GM12878 (cell line): ENCODE data around the gene TPBGL. TPM values are rescaled to one million over a fixed set of nuclear protein-coding genes. Genes with fewer than 3 reads are reported as not detected.

Source experiments
- ATAC-seq: fragments of 200-7000 bp; cut with Tn5 transposase; 3 replicates; pipeline ENCODE4 v1.9.1; 2020; ENCODE audit warnings: mild to moderate bottlenecking, moderate library complexity
- BruUV-seq: library from RNA; stranded (reverse); fragments of 400-500 nt; replicated peaks from 2 replicates; lab custom pipeline; 2021; lab: Mats Ljungman, UMichigan
- CTCF ChIA-PET: fragments of 300-600 bp; sonication (Branson Sonifier 250); formaldehyde crosslinking; extraction: SDS; loops from one replicate; lab custom pipeline; 2021; ENCODE audit warnings: inconsistent platforms; lab: Yijun Ruan, JAX
- POLR2A ChIA-PET: fragments of 350-600 bp; formaldehyde crosslinking; extraction: SDS; loops from one replicate; lab custom pipeline; 2021; ENCODE audit warnings: inconsistent platforms; lab: Charles Lee
- RAD21 ChIA-PET: fragments of 300-600 bp; sonication (Branson Sonifier 250); formaldehyde crosslinking; loops from one replicate; lab custom pipeline; 2023; ENCODE audit warnings: antibody characterized with exemption; ENCODE audit not compliant: unreplicated experiment; lab: Charles Lee
- SMC1A ChIA-PET: fragments of 300-600 bp; sonication (Branson Sonifier 250); formaldehyde crosslinking; loops from one replicate; lab custom pipeline; 2023; ENCODE audit not compliant: unreplicated experiment, uncharacterized antibody; lab: Charles Lee
- DNase-seq: peaks from one replicate; pipeline ENCODE4 v3.0.0-alpha.2; 2011; ENCODE audit warnings: low read depth, low spot score
- FAIRE-seq: peaks from 3 replicates; lab custom pipeline; 2011; peaks lifted over from hg19 to GRCh38; lab: Jason Lieb, UNC
- H2AFZ ChIP-seq: 2 replicates; pipeline ENCODE4 v1.6.0; 2011; ENCODE audit warnings: low read depth, low read length, control low read depth; ENCODE audit not compliant: control insufficient read depth
- H3K27ac ChIP-seq: 2 replicates; pipeline ENCODE4 v1.5.1; 2011; ENCODE audit warnings: control low read depth; ENCODE audit not compliant: control insufficient read depth, insufficient read depth
- H3K27me3 ChIP-seq, 2 experiments: replicated peaks in 1 of 2; 2 replicates each; pipeline versions ENCODE4 v1.6.0 to v1.6.1; 2011; ENCODE audit warnings: low read length in 1 of 2; ENCODE audit not compliant: control insufficient read depth in 2 of 2, insufficient read depth in 2 of 2
- H3K36me3 ChIP-seq, 2 experiments: 2 replicates each; pipeline ENCODE4 v1.5.1; 2011; ENCODE audit warnings: low read length in 1 of 2; ENCODE audit not compliant: control insufficient read depth in 2 of 2, insufficient read depth in 2 of 2
- H3K4me1 ChIP-seq: 2 replicates; pipeline ENCODE4 v1.6.1; 2011; ENCODE audit warnings: mild to moderate bottlenecking, low read length, moderate library complexity, mixed read lengths; ENCODE audit not compliant: control insufficient read depth, insufficient read depth
- H3K4me2 ChIP-seq: 2 replicates; pipeline ENCODE4 v1.6.0; 2011; ENCODE audit warnings: control low read depth; ENCODE audit not compliant: control insufficient read depth, insufficient read depth
- H3K4me3 ChIP-seq: fragments of 200-600 bp; sonication (generic); 2 replicates; pipeline ENCODE4 v1.5.1; 2016
- H3K79me2 ChIP-seq: 2 replicates; pipeline ENCODE4 v1.6.0; 2011; ENCODE audit warnings: low read length; ENCODE audit not compliant: control insufficient read depth, insufficient read depth
- H3K9ac ChIP-seq: 2 replicates; pipeline ENCODE4 v1.8.0; 2011; ENCODE audit warnings: low read length, control low read depth, mixed read lengths; ENCODE audit not compliant: control insufficient read depth, insufficient read depth
- H3K9me3 ChIP-seq: replicated peaks from 3 replicates; pipeline ENCODE4 v1.5.1; 2011; ENCODE audit warnings: mild to moderate bottlenecking, low read length; ENCODE audit not compliant: control insufficient read depth, insufficient read depth
- H4K20me1 ChIP-seq: 2 replicates; pipeline ENCODE4 v1.6.0; 2011; ENCODE audit not compliant: control insufficient read depth, insufficient read depth
- CBX5 ChIP-seq: sonication (generic); IDR thresholded peaks from 2 replicates; pipeline ENCODE4 v1.6.1; 2016; ENCODE audit warnings: low read depth, moderate library complexity, mild to moderate bottlenecking, inconsistent platforms
- CEBPB ChIP-seq, 2 experiments: fragments of 150-350 bp in 1 of 2; IDR thresholded peaks; 2 replicates each; pipeline ENCODE4 v1.6.1; 2012 to 2014; ENCODE audit warnings: low read depth in 2 of 2, low read length in 2 of 2, borderline replicate concordance in 1 of 2, inconsistent platforms in 1 of 2
- CREB1 ChIP-seq: IDR thresholded peaks from 2 replicates; pipeline ENCODE4 v1.6.1; 2012; ENCODE audit warnings: low read depth, mild to moderate bottlenecking, inconsistent platforms
- E2F4 ChIP-seq: IDR thresholded peaks from 2 replicates; pipeline ENCODE4 v1.6.1; 2012; ENCODE audit warnings: low read depth, low read length, improper control_type of control experiment
- HCFC1 ChIP-seq: fragments of 150-350 bp; IDR thresholded peaks from 2 replicates; pipeline ENCODE4 v1.6.1; 2014; ENCODE audit warnings: low read length
- POU2F2 ChIP-seq: IDR thresholded peaks from 3 replicates; pipeline ENCODE4 v1.6.1; 2011; ENCODE audit warnings: low read depth, mild to moderate bottlenecking, low read length, borderline replicate concordance
- RAD51 ChIP-seq: fragments of 450-650 bp; IDR thresholded peaks from 2 replicates; pipeline ENCODE4 v1.6.1; 2016; ENCODE audit warnings: moderate library complexity, mild to moderate bottlenecking, inconsistent platforms
- SKIL ChIP-seq: fragments of 450-650 bp; IDR thresholded peaks from 2 replicates; pipeline ENCODE4 v1.6.1; 2017; ENCODE audit warnings: mild to moderate bottlenecking, low read depth, inconsistent platforms; ENCODE audit not compliant: poor library complexity, severe bottlenecking
- ZNF217 ChIP-seq: fragments of 450-650 bp; IDR thresholded peaks from 2 replicates; pipeline ENCODE4 v1.6.1; 2017; ENCODE audit warnings: antibody characterized with exemption, mild to moderate bottlenecking
- WGBS: methylation state at CpG from one replicate; pipeline ENCODE4 v1.1.6; 2016; ENCODE audit warnings: low lambda C conversion rate; ENCODE audit not compliant: insufficient replicate concordance, insufficient coverage; ENCODE audit errors: missing lambda C conversion rate; 5-methylcytosine and 5-hydroxymethylcytosine counted together
- in situ Hi-C: fragments of 300-500 bp; cut with MboI; formaldehyde crosslinking; loops from 9 replicates; pipeline ENCODE4 v1.14.3; 2018; ENCODE audit warnings: mixed read lengths
- intact Hi-C: fragments of 100-400 bp; cut with micrococcal nuclease; formaldehyde crosslinking; loops from one replicate; pipeline ENCODE4 v1.14.2; 2022; ENCODE audit not compliant: unreplicated experiment
- polyA plus RNA-seq, 11 experiments: library from polyadenylated mRNA; depleted of rRNA in 4 of 11; unstranded in 6 of 11; stranded (reverse) in 5 of 11; fragments of >200 nt; fragmentation: Nextera tagmentation in 4 of 11; fragmentation: Illumina TruSeq in 1 of 11; extraction: Ambion mirVana in 4 of 11; extraction: Trizol in 1 of 11; gene quantifications; 1 replicate in 1 of 11; 2 replicates in 10 of 11; pipeline versions ENCODE4 v1.2.1 to v1.2.3, GENCODE V29; 2011 to 2016; ENCODE audit warnings: inconsistent platforms in 2 of 11, missing spikeins in 2 of 11, low read depth in 1 of 11
- total RNA-seq, 4 experiments: library from RNA; depleted of rRNA in 3 of 4; stranded (reverse); fragments of >200 nt in 3 of 4; fragmentation: Illumina TruSeq in 1 of 4; extraction: Trizol in 1 of 4; gene quantifications; 2 replicates each; pipeline versions ENCODE4 v1.2.1 to v1.2.3, GENCODE V29; 2013 to 2021

TPBGL gene
- total and polyA plus RNA-seq, 10 of the 15 experiments (the other 5 are each of a cell fraction or from before 2014, with no cell fraction given) = not detected

GRCh38 chr11:75239531-75240290, 863 bp upstream of the TPBGL start:
- H3K27me3 ChIP-seq = peaks cover 5 to 20% of the 10 kb centered on the region in 2 experiments
- no peaks in the 10 kb centered on the region for H3K36me3 ChIP-seq
- TF ChIP-seq HCFC1 = no peak
- no peak for TF ChIP-seq CBX5
- TF ChIP-seq CREB1 = no peak
- no peak for TF ChIP-seq E2F4
- TF ChIP-seq RAD51 = no peak
- no peak for TF ChIP-seq CEBPB (IDR thresholded peaks at IDR 0.05; ENCODE audit: borderline replicate concordance in 1 of 2, low read depth in 2 of 2, low read length in 2 of 2)
- no peak for TF ChIP-seq POU2F2
- TF ChIP-seq SKIL = no peak
- TF ChIP-seq ZNF217 = no peak
- H3K9me3 ChIP-seq = no peaks in the 10 kb centered on the region
- H3K79me2 ChIP-seq = no peaks in the 10 kb centered on the region
- ChIA-PET SMC1A (interaction anchor here (0.9 kb wide), 1 partner anchor 9 kb away, joined by 3 read pairs; no protein-coding TSS in a partner anchor), RAD21 (no interaction called here), POLR2A (interaction anchor here (0.6 kb wide), 1 partner anchor 296 kb away, joined by 3 read pairs; no protein-coding TSS in a partner anchor), CTCF (interaction anchor here (0.8 to 1.3 kb wide), 6 partner anchors 9 to 291 kb away, joined by 3 to 7 read pairs (median 4); partner anchors contain the start of genes SPCS2 and XRRA1)
- no TSS peak for BruUV-seq
- DNase-seq = no peak
- WGBS = 16% methylated on average over 10 of the region's 10 CpGs
- no peak overlapping the region for H3K4me2 ChIP-seq
- no peak overlapping the region for H3K27ac ChIP-seq
- intact Hi-C loops = no loop called here
- no peak for ATAC-seq
- H4K20me1 ChIP-seq = no peaks in the 10 kb centered on the region
- in situ Hi-C loops = no loop called here
- no peak overlapping the region for H3K9ac ChIP-seq
- H3K4me3 ChIP-seq = no peak overlapping the region
- FAIRE-seq = no peak
- no peaks in the 10 kb centered on the region; the same call in 1 of the 2 replicates for H3K4me1 ChIP-seq
- H2AFZ ChIP-seq = no peak overlapping the region
